Activated T-cell treated with anti-CD3 and anti-CD28 coated beads, Interleukin-2, amount 50 U/mL, for 1 hour (primary cell): ENCODE measurements around the gene TLX3.
"Not testable (repeated sequence)": the region's sequence is repeated elsewhere in the genome, so short reads cannot be mapped to it uniquely, and the experiment has no call there.

Source experiments
- DNase-seq: peaks from one replicate; pipeline ENCODE4 v3.0.0-alpha.2; 2020

Gene TLX3

GRCh38 chr5:171308453-171309275, at the start of gene TLX3:
Gene TLX3 (plus strand): TSS chr5:171309248. CDS start chr5:171309366, 118 bp downstream.
- no peak for DNase-seq

- DNase-seq = no peak
Measured at GRCh38 chr5:171261361-171261760, 47.7 kb upstream of the TLX3 start.

GRCh38 chr5:171261904-171262303, 47.1 kb upstream of the TLX3 start:
- DNase-seq = no peak

- no peak for DNase-seq
Measured at GRCh38 chr5:171263181-171263580, 45.9 kb upstream of the TLX3 start.

DNA sequence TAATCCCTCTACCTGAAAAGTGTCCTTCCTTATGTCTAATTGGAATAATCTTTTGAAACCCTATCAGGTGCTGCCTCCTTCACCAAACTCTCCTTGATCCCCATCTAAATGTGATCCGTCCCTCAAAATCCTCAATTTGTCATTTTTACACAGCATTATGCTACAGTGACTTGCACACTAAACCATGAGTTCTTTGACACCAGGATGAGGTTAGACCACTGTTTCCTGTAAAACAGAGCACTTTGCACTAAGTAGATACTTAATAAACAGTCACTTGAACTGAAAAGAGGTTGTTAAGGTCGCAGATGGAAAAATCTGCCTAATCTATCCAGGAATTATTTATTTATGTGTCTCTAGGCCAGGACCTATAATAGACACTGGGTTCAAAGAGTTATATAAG, 44.2 kb upstream of the TLX3 start:
- no peak for DNase-seq

DNA sequence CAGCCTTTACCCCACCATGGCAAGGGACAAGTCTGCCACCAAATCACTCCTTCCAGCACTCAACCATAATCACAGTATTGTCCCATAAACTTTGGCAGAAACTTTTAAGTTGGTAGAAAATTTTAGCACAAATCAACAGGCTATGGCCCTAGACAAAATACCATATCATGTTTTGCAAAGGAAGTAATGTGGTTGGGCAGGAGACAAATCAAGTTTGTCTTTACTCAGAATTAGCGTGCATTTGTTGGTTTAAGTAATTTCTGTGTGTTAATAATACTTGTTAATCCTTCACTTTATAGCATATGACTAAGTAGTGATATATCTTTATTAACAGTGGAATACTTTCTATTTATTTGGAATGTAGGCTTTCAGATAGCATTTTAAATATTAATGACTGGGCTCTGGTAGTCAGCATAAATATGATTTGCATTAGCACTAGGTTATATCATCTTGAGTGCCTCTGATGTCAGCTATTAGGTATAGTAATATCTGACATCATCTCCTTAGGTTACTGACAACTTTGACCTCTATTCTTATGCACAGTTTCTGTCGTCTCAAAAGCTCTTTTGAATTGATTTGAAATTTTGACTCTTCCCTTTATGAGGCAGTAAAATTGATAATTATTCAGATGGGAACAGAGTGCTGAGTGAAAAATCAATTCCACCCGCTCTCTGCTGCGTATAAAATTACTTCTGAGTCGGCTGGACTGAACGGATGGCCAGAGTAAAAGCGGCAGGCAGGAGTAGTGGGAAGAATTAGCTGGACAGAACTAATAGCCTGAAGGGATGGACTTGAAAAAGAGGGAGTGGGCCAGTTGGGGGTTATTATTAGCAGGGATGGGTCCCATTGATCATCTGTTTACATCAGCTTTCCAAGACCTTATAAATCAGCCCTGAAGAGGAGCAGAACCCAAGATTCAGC, 40.1 kb upstream of the TLX3 start:
- DNase-seq = no peak

GRCh38 chr5:171269717-171270116, 39.3 kb upstream of the TLX3 start:
- DNase-seq = no peak

DNA sequence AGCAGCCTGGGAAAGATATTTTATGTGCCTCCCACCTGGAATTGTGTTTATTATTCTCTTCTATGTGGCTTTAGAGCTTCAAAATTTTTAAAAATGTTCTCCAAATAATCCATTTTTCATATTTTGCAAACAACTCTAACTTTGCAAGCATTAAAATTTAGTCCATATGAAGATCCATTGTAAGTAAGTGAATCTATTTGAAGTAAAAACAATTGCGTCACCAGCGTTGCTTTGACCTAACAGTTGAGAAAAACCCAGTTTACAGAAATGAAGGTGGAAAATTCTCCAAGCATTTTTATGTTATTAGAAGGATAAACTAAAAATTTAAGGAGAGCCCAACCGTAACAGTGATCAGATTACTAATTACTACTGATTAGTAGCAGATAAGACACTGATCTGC, 38.9 kb upstream of the TLX3 start:
- no peak for DNase-seq

DNA sequence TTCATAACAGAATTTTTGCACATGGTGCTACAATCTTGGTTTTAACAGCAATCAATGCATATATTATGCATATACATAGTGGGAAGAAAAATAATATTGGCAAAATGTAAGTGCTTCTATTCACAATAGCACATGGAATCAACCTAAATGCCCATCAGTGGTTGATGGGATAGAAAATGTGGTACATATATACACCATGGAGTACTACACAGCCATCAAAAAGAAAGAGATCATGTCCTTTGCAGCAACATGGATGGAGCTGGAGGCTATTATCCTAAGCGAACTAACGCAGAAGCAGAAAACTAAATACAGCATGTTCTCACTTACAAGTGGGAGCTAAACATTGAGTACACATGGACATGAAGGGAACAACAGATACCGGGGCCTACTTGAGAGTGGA, 37.2 kb upstream of the TLX3 start:
- DNase-seq = no peak

GRCh38 chr5:171272996-171273970, 35.8 kb upstream of the TLX3 start:
- no peak for DNase-seq

DNA sequence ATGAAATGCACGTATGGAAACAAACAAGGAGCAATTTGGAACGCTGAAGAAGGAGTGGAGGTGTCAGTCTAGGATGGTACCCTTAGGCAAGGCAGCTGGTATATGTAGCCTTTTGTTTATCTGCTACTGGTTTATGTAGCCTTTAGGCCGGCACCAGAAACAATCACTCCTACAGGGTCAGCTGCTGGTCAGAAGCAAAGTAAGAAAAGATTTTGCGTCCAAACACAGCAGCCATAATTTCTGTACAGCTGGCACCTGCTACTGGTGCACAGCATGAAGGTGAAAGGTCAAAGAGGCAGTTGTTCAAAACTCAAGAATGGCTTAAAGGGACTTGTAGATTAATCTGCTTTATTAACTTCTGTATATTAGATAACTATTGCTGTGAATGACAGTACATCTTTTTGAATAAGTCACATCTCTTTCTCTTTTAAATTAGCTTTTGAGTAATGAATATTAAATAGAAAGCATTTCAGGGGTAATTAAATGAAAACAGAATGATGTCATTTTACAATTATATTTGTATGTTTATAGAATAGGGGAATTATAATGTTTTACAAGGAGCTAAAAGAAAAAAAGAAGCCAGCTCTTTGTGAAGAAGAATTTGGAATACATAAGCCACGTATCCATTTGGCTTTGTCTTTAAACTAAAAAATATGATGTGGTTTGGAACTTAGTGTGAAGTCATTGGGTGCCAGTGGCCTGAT, 33.1 kb upstream of the TLX3 start:
- DNase-seq = no peak

DNA sequence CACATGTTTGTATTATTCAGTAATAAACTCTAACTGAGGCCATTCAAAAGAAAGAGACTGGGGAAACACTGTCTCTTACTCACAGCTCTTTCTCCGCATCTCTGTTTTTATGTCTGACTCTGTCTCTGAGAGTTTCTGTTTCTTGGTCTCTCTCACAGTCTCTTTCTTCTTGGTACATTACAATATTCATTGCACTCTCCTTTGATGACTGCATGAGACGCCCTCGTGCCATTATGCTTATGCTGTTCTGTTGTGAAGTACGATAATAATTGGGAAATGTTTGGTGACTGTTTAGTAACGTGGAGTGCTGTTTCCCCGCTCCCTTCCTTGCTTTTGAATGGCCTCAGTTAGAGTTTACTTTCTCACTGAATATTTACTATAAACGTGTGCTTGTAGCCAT, 25.3 kb upstream of the TLX3 start:
- DNase-seq = no peak

DNA sequence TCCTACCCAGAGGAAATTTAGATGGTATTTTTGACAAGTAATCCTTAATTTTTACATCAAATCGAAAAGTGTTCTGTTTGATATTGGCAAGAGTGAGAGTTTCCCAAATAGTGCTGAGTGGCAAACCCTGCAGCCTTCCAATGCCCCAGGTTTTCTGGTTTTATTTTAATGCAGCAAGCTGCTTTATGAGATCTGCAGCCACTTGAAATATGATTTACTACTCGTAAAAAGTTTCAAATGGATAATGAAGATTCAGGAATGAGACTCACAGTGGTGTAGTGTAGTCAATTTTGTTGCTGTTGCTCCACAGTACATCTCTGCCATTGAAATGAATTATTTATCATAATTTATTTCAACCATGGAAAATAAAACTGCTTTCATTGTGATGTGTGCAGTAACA, 23.6 kb upstream of the TLX3 start:
- no peak for DNase-seq

- no peak for DNase-seq
Measured at GRCh38 chr5:171288066-171288465, 21.0 kb upstream of the TLX3 start.

DNA sequence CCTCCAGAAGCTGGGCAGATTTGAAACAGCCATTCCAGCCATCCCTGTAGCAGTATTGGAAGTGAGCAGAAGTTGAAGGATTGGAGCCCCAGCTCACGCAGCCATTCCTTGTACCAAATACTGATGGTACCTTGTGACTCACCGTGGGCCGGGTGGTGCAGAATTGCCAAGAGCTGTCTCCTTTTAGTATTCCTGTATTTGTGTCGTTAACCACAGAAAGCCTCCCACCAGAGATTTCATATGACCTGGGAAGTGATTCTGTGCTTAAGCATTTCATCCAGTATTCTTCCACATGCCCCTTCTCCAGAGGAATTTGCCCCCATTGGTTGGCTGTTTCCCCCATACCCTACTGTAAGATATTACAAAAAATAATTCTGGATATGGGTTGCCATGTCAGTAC, 17.7 kb upstream of the TLX3 start:
- no peak for DNase-seq

GRCh38 chr5:171295299-171295698, 13.7 kb upstream of the TLX3 start:
- DNase-seq = no peak

GRCh38 chr5:171295801-171296200, 13.2 kb upstream of the TLX3 start:
- DNase-seq = no peak

DNA sequence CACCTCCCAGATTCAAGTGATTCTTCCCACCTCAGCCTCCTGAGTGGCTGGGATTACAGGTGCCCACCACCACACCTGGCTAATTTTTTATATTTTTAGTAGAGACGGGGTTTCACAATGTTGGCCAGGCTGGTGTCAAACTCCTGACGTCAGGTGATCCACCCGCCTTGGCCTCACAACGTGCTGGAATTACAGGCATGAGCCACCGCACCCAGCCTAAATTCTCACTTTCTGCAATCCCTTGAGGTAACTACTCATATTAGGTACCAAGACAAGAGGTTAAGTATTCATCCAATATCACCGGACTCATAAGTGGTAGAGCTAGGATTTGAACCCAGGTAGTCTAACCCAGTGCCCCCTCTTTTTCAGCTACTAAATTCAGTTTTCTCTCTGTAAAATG, 11.1 kb upstream of the TLX3 start:
- not testable (repeated sequence) for DNase-seq

DNA sequence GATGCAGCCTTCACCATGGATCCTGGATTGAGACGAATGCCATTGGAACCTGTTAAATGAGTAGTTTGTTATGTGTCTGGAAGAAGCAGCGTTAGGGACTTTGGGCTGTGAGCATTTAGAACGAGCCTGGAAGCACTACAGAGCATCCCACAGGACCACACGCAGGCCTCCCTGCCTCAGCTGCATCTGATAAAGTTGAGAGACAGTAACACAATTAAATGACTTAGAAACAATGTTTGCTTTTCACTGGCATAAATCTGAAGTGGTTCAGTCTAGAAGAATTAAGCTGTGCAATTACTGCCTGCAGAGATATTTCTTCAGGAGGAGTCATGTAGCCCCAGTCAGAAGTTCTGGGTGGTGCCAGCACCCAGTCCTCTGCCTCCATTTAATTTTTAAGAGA, 9.8 kb upstream of the TLX3 start:
- no peak for DNase-seq

DNA sequence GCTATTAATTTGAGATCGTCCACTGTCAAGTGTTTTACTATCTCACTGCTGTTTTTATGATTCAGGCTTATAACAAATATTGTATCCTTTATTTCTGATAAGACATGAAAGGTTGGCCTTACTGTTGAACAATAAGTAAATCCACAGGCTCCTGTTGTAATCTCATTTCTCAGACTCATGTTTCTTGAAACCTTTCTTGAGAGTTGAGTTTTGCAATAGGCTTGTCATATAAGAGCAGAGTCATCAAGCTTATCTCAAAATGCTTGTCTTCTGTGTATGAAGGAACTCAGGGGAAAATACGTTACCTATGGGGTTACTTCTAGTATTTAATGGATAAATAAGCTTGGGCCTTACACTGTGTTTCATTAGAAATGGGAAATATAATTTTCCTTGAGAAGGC, 9.2 kb upstream of the TLX3 start:
- DNase-seq = no peak

DNA sequence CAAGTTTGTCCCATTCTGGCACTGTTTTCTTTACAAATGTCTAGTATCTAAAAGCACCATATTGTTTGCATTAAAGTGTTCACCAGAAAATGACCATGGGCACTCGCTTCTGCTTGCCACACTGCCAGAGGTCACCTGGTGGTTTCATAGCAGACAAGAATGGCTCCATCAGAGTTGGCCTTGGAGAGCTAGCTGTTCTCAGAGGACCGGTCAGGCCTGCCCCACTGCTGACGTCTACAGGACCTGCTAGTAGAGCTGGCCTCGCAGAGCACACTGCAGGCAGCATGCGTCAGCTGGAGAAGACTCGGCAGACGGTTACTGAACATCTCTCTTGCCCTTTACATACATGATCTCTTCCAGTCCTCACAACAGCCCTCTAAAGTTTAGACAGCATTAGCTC, 8.7 kb upstream of the TLX3 start:
- no peak for DNase-seq

DNA sequence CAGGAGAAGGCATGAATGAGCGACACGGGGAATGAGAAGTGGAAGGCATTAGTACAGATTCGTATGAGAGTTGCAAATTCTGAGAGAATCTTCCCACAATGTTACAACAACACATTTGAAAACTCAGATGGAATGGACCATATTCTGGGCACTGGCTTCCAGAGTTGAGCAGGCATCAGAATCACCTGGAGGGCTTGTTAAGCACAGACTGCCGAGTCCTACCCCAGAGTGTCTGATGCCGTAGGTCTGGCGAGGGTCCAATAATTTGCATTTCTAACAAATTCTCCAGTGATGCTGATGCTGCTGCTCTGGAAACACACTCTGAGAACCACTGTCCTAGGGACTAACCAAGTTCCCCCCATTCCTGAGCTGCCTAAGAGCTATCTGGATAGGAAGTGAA, 2.9 kb upstream of the TLX3 start:
- DNase-seq = no peak
